OCI-LY7 (cell line): ENCODE results near the gene GIPC2. TPM values are rescaled to one million over a fixed set of nuclear protein-coding genes. Genes with fewer than 3 reads are reported as not detected.

ENCODE experiments used
- BruUV-seq: library from RNA; stranded (reverse); fragments of 400-500 nt; replicated peaks from 2 replicates; lab custom pipeline; 2021; lab: Mats Ljungman, UMichigan
- CTCF ChIA-PET: fragments of 300-600 bp; sonication (Branson Sonifier 250); formaldehyde crosslinking; loops from one replicate; lab custom pipeline; 2022; ENCODE audit warnings: antibody characterized with exemption; ENCODE audit not compliant: unreplicated experiment; lab: Charles Lee
- POLR2A ChIA-PET: fragments of 300-600 bp; sonication (Branson Sonifier 250); formaldehyde crosslinking; loops from one replicate; lab custom pipeline; 2022; ENCODE audit warnings: antibody characterized with exemption; lab: Charles Lee
- DNase-seq: peaks from one replicate; pipeline ENCODE4 v3.0.0-alpha.2; 2015; ENCODE audit warnings: low spot score
- H2AFZ ChIP-seq: fragments of 200-600 bp; sonication (generic), shearing (Covaris generic); 2 replicates; pipeline ENCODE4 v1.6.1; 2014; ENCODE audit warnings: mild to moderate bottlenecking, antibody characterized with exemption, low read length, moderate library complexity
- H3K27ac ChIP-seq: fragments of 200-600 bp; sonication (generic); 2 replicates; pipeline ENCODE4 v1.5.1; 2014; ENCODE audit warnings: mixed run types, low read depth, mild to moderate bottlenecking, moderate library complexity, low read length, inconsistent platforms; ENCODE audit not compliant: poor library complexity, severe bottlenecking
- H3K36me3 ChIP-seq: fragments of 200-600 bp; sonication (generic); 2 replicates; pipeline ENCODE4 v1.6.1; 2014; ENCODE audit warnings: mild to moderate bottlenecking, antibody characterized with exemption, low read length, moderate library complexity, mixed read lengths; ENCODE audit not compliant: insufficient read depth
- H3K4me1 ChIP-seq: fragments of 200-600 bp; sonication (generic); 2 replicates; pipeline ENCODE4 v1.5.1; 2014; ENCODE audit warnings: mild to moderate bottlenecking, low read length; ENCODE audit not compliant: insufficient read depth, poor library complexity, severe bottlenecking
- H3K4me2 ChIP-seq: fragments of 200-600 bp; sonication (generic); 2 replicates; pipeline ENCODE4 v1.6.1; 2014; ENCODE audit warnings: mild to moderate bottlenecking, low read length
- H3K4me3 ChIP-seq: fragments of 200-600 bp; sonication (generic); 2 replicates; pipeline ENCODE4 v1.5.1; 2014; ENCODE audit warnings: mild to moderate bottlenecking, low read depth, low read length; ENCODE audit not compliant: poor library complexity, severe bottlenecking
- H3K79me2 ChIP-seq: fragments of 200-600 bp; sonication (generic); 2 replicates; pipeline ENCODE4 v1.6.1; 2016; ENCODE audit warnings: low read depth, mild to moderate bottlenecking, low read length, moderate library complexity, mixed read lengths; ENCODE audit not compliant: insufficient read depth
- H3K9me2 ChIP-seq: fragments of 200-600 bp; sonication (generic); 2 replicates; pipeline ENCODE4 v1.6.1; 2016; ENCODE audit warnings: mild to moderate bottlenecking, low read length, mixed read lengths; ENCODE audit not compliant: insufficient read depth
- H3K9me3 ChIP-seq: fragments of 200-600 bp; sonication (generic); 2 replicates; pipeline ENCODE4 v1.6.1; 2014; ENCODE audit warnings: mild to moderate bottlenecking, mixed run types, low read length, mixed read lengths
- H4K20me1 ChIP-seq: fragments of 200-600 bp; sonication (generic); 2 replicates; pipeline ENCODE4 v1.6.1; 2014; ENCODE audit warnings: mild to moderate bottlenecking, antibody characterized with exemption, low read length, moderate library complexity, mixed read lengths; ENCODE audit not compliant: insufficient read depth
- EZH2phosphoT487 ChIP-seq: fragments of 200-600 bp; sonication (generic); IDR thresholded peaks from 2 replicates; pipeline ENCODE4 v1.6.1; 2018; ENCODE audit warnings: low read depth, borderline replicate concordance, mild to moderate bottlenecking, mixed run types, antibody characterized with exemption, low read length, moderate library complexity, mixed read lengths
- intact Hi-C: fragments of 100-400 bp; cut with micrococcal nuclease; formaldehyde crosslinking; loops from one replicate; pipeline ENCODE4 v1.10.0; 2022; ENCODE audit not compliant: unreplicated experiment
- total RNA-seq, 2 experiments: library from RNA; depleted of rRNA in 1 of 2; stranded (reverse); fragments of >200 nt in 1 of 2; shearing (Covaris generic) in 1 of 2; gene quantifications; 2 replicates each; pipeline ENCODE4 v1.2.3, GENCODE V29; 2014 to 2022
- TF ChIP-seq, protein P1 (sequence below): fragments of 200-600 bp; sonication (generic); conservative IDR thresholded peaks from 2 replicates; pipeline ENCODE4 v1.5.1; 2014; ENCODE audit warnings: mild to moderate bottlenecking, antibody characterized with exemption, low read length, moderate library complexity, mixed read lengths

GIPC2 gene
- total RNA-seq, 2 experiments from 2014 or later, result not detected

DNA sequence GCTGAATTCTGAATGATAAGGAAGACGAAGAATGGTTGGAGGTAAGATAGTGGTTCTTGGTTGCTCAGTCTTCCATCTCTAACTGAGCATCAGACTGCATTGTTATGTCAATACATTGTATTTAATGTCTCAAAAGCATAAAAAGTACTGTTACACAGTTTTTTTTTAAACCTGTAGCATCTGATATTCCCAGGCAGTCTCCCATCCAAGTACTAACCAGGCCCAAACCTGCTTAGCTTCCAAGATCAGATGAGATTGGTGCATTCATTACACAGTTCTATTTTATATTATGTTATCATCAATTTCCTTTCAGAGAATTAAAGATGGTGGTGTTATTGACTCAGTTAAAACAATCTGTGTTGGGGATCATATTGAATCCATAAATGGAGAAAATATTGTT is 48.9 kb downstream of the GIPC2 start:
- TF ChIP-seq EZH2phosphoT487, result no peak
- TF ChIP-seq, protein P1, sequence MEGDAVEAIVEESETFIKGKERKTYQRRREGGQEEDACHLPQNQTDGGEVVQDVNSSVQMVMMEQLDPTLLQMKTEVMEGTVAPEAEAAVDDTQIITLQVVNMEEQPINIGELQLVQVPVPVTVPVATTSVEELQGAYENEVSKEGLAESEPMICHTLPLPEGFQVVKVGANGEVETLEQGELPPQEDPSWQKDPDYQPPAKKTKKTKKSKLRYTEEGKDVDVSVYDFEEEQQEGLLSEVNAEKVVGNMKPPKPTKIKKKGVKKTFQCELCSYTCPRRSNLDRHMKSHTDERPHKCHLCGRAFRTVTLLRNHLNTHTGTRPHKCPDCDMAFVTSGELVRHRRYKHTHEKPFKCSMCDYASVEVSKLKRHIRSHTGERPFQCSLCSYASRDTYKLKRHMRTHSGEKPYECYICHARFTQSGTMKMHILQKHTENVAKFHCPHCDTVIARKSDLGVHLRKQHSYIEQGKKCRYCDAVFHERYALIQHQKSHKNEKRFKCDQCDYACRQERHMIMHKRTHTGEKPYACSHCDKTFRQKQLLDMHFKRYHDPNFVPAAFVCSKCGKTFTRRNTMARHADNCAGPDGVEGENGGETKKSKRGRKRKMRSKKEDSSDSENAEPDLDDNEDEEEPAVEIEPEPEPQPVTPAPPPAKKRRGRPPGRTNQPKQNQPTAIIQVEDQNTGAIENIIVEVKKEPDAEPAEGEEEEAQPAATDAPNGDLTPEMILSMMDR, result no peak
- H3K9me3 ChIP-seq, result no peaks in the 10 kb centered on the region
- no peak overlapping the region for H3K27ac ChIP-seq
- no peaks in the 10 kb centered on the region for H3K36me3 ChIP-seq
- H3K4me1 ChIP-seq, result no peaks in the 10 kb centered on the region
- BruUV-seq, result no TSS peak
- H3K4me2 ChIP-seq, result no peak overlapping the region
- CTCF ChIA-PET, result no interaction called here
- H3K9me2 ChIP-seq, result no peaks in the 10 kb centered on the region
- H2AFZ ChIP-seq, result no peak overlapping the region
- intact Hi-C loops, result no loop called here
- H3K4me3 ChIP-seq, result no peak overlapping the region
- H3K79me2 ChIP-seq, result no peaks in the 10 kb centered on the region
- no peak for DNase-seq
- no peaks in the 10 kb centered on the region for H4K20me1 ChIP-seq
- POLR2A ChIA-PET, result interaction anchor here (0.5 kb wide), 2 partner anchors 9 to 420 kb away, joined by 3 to 4 read pairs; no protein-coding TSS in a partner anchor

DNA sequence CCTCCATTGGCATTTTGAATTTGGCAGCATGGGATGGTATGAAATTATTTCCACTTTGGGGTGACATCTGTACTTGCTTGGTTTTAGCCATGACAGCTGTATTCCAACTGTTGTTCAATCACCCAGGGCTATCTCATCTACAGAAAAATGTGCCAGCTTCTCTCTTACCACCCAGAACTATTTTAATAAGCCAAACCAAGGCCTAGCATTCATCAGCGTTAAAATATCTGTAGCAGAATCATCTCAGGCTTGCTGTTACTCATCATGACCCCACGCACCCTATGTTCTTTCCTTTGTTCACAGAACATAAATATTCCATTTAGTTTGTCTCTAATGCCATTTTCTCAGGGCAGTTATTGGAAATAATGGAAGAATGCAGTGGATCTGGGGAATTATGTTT is 49.8 kb downstream of the GIPC2 start:
- Histone ChIP-seq H3K9me3 (no peaks in the 10 kb centered on the region), H4K20me1 (no peaks in the 10 kb centered on the region), H3K4me2 (no peak overlapping the region), H3K36me3 (no peaks in the 10 kb centered on the region), H3K9me2 (no peaks in the 10 kb centered on the region), H3K79me2 (no peaks in the 10 kb centered on the region), H3K4me3 (no peak overlapping the region), H3K27ac (no peak overlapping the region), H3K4me1 (no peaks in the 10 kb centered on the region), H2AFZ (no peak overlapping the region)
- intact Hi-C loops, result no loop called here
- no TSS peak for BruUV-seq
- TF ChIP-seq, protein P1, result no peak
- no peak for TF ChIP-seq EZH2phosphoT487
- ChIA-PET POLR2A (interaction anchor here (0.5 to 0.9 kb wide), 3 partner anchors 172 to 768 kb away, joined by 3 to 5 read pairs (median 3); no protein-coding TSS in a partner anchor), CTCF (no interaction called here)
- no peak for DNase-seq

DNA sequence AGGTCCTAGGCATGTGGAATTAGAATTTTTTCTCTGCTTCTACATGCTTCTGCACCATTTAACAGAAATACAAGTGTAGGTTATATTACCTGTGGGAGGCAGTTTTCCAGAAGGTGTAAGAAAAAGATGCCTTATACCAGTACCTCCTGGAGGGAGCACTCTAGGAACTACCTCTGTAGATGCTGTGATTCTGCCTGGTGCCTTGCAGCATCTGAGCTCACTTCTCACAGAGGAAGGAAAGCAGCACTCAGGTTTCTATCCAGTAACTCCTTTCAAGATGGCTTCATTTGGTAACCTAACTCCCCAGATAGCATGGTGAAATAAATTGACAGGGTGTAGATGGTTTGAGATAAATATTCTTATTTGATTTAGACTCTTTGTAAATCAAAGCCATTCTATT is 50.3 kb downstream of the GIPC2 start:
- Histone ChIP-seq H4K20me1 (no peaks in the 10 kb centered on the region), H3K4me3 (no peak overlapping the region), H3K4me2 (no peak overlapping the region), H3K36me3 (no peaks in the 10 kb centered on the region), H3K9me3 (no peaks in the 10 kb centered on the region), H3K9me2 (no peaks in the 10 kb centered on the region), H3K27ac (no peak overlapping the region), H3K79me2 (no peaks in the 10 kb centered on the region), H3K4me1 (no peaks in the 10 kb centered on the region), H2AFZ (no peak overlapping the region)
- POLR2A ChIA-PET, result interaction anchor here (0.6 to 0.9 kb wide), 3 partner anchors 46 to 488 kb away, joined by 3 read pairs; no protein-coding TSS in a partner anchor
- no TSS peak for BruUV-seq
- DNase-seq, result no peak
- no peak for TF ChIP-seq EZH2phosphoT487
- TF ChIP-seq, protein P1, result no peak
- intact Hi-C loops, result no loop called here
- CTCF ChIA-PET, result no interaction called here
